ENCODE results near the gene LRRN4CL.

- no peak for TF ChIP-seq CTCF (conservative IDR thresholded peaks at IDR 0.05 in 1 of 2, IDR thresholded peaks at IDR 0.05 in 1 of 2; ENCODE audit: extremely low read depth in 1 of 2, insufficient read depth in 1 of 2, low read depth in 1 of 2, low read length in 2 of 2)
- TF ChIP-seq EZH2 (IDR thresholded peaks at IDR 0.05; ENCODE audit: borderline replicate concordance, low read length), result no peak
These were observed 18.0 kb upstream of the LRRN4CL start, which contains the start of the genes BSCL2 and GNG3 for GRCh38 chr11:62707277-62707861.
